Measurements from ENCODE around the gene STAT4. TPM values are rescaled to one million over a fixed set of nuclear protein-coding genes. Genes with fewer than 3 reads are reported as not detected.

STAT4 gene
- 0.25 and 0.55 TPM in 2 replicates for total RNA-seq

GRCh38 chr2:191150600-191151330 lies at the start of gene STAT4:
Gene STAT4 (minus strand): TSS chr2:191150994. CDS start chr2:191148203, 2,791 bp downstream.

GRCh38 chr2:191013932-191014652 lies 136.7 kb downstream of the STAT4 start, which contains the start of gene STAT1:
Gene STAT1 (minus strand): TSS chr2:191014171. CDS start chr2:191010003, 4,168 bp downstream.

Other genes starting within 250 kb of the STAT4 start
- gene STAT1, start 136.8 kb downstream of the STAT4 start, total RNA-seq: 90.0 and 109 TPM in 2 replicates
- gene MYO1B, start 94.4 kb upstream of the STAT4 start, total RNA-seq: 86.9 and 109 TPM in 2 replicates